Astrocyte (in vitro differentiated cells and primary cell): ENCODE measurements around the gene GPR6. TPM values are rescaled to one million over a fixed set of nuclear protein-coding genes. Genes with fewer than 3 reads are reported as not detected.

ENCODE experiments used
- DNase-seq: peaks from one replicate; pipeline ENCODE4 v3.0.0-alpha.2; 2010; ENCODE audit warnings: low read depth
- FAIRE-seq: peaks from 2 replicates; lab custom pipeline; 2011; peaks lifted over from hg19 to GRCh38; lab: Jason Lieb, UNC
- H2AFZ ChIP-seq: 2 replicates; pipeline ENCODE4 v1.6.0; 2012; ENCODE audit warnings: low read depth, low read length, inconsistent platforms
- H3K27ac ChIP-seq: 2 replicates; pipeline ENCODE4 v1.5.1; 2011; ENCODE audit warnings: low read depth, low read length, inconsistent platforms
- H3K27me3 ChIP-seq: 2 replicates; pipeline ENCODE4 v1.6.0; 2011; ENCODE audit warnings: low read length, inconsistent platforms; ENCODE audit not compliant: insufficient read depth
- H3K36me3 ChIP-seq: 2 replicates; pipeline ENCODE4 v1.5.1; 2011; ENCODE audit warnings: low read length, inconsistent platforms; ENCODE audit not compliant: insufficient read depth
- H3K4me1 ChIP-seq: 2 replicates; pipeline ENCODE4 v1.5.1; 2011; ENCODE audit warnings: low read length, inconsistent platforms; ENCODE audit not compliant: insufficient read depth
- H3K4me2 ChIP-seq: 2 replicates; pipeline ENCODE4 v1.6.0; 2012; ENCODE audit warnings: low read length, inconsistent platforms
- H3K4me3 ChIP-seq: 2 replicates; pipeline ENCODE4 v1.5.1; 2011; ENCODE audit warnings: low read depth, mild to moderate bottlenecking, low read length, inconsistent platforms; ENCODE audit not compliant: insufficient read depth
- H3K79me2 ChIP-seq: 2 replicates; pipeline ENCODE4 v1.6.0; 2012; ENCODE audit warnings: mild to moderate bottlenecking, low read length, inconsistent platforms; ENCODE audit not compliant: insufficient read depth
- H3K9ac ChIP-seq: 2 replicates; pipeline ENCODE4 v1.6.0; 2012; ENCODE audit warnings: mild to moderate bottlenecking, low read length, inconsistent platforms
- H3K9me3 ChIP-seq: 2 replicates; pipeline ENCODE4 v1.5.1; 2012; ENCODE audit warnings: low read depth, mild to moderate bottlenecking, low read length, inconsistent platforms; ENCODE audit not compliant: insufficient read depth
- H4K20me1 ChIP-seq: 2 replicates; pipeline ENCODE4 v1.6.0; 2012; ENCODE audit warnings: low read length, inconsistent platforms; ENCODE audit not compliant: insufficient read depth
- H3K27ac Mint-ChIP-seq: one replicate; pipeline ENCODE4 v1.8.0; 2021; ENCODE audit warnings: mild to moderate bottlenecking, mixed read lengths; ENCODE audit not compliant: unreplicated experiment
- H3K27me3 Mint-ChIP-seq: one replicate; pipeline ENCODE4 v1.8.0; 2021; ENCODE audit warnings: low read depth, mixed read lengths; ENCODE audit not compliant: unreplicated experiment
- H3K36me3 Mint-ChIP-seq: one replicate; pipeline ENCODE4 v1.8.0; 2021; ENCODE audit warnings: low read depth, mixed read lengths; ENCODE audit not compliant: unreplicated experiment
- H3K4me1 Mint-ChIP-seq: one replicate; pipeline ENCODE4 v1.8.0; 2021; ENCODE audit warnings: low read depth, mixed read lengths; ENCODE audit not compliant: unreplicated experiment
- H3K4me3 Mint-ChIP-seq: one replicate; pipeline ENCODE4 v1.8.0; 2021; ENCODE audit warnings: mild to moderate bottlenecking, moderate library complexity, mixed read lengths; ENCODE audit not compliant: unreplicated experiment
- H3K9me3 Mint-ChIP-seq: one replicate; pipeline ENCODE4 v1.8.0; 2021; ENCODE audit warnings: mild to moderate bottlenecking, mixed read lengths; ENCODE audit not compliant: unreplicated experiment
- CTCF ChIP-seq: IDR thresholded peaks from 2 replicates; pipeline ENCODE4 v1.5.1; 2011; ENCODE audit warnings: low read depth, mild to moderate bottlenecking, inconsistent platforms, low read length, moderate library complexity; ENCODE audit not compliant: insufficient read depth
- EZH2 ChIP-seq: IDR thresholded peaks from 2 replicates; pipeline ENCODE4 v1.6.1; 2012; ENCODE audit warnings: mild to moderate bottlenecking, low read length, inconsistent platforms; ENCODE audit not compliant: insufficient read depth
- total RNA-seq: library from RNA; stranded (reverse); gene quantifications from 2 replicates; pipeline ENCODE4 v1.2.1, GENCODE V29; 2021

Gene GPR6
- total RNA-seq, 1 donor from 2014 or later: not detected

GRCh38 chr6:109946979-109947378 is 31.1 kb upstream of the GPR6 start:
- Histone ChIP-seq H3K9me3 (no peaks in the 10 kb centered on the region), H4K20me1 (no peaks in the 10 kb centered on the region), H3K27me3 (no peaks in the 10 kb centered on the region), H3K4me1 (no peaks in the 10 kb centered on the region), H3K9ac (no peak overlapping the region), H3K79me2 (no peaks in the 10 kb centered on the region), H3K27ac (no peak overlapping the region), H3K4me2 (no peak overlapping the region), H3K4me3 (no peak overlapping the region), H2AFZ (no peak overlapping the region), H3K36me3 (no peaks in the 10 kb centered on the region)
- no peak overlapping the region for H3K4me3 Mint-ChIP-seq
- FAIRE-seq: no peak
- no peaks in the 10 kb centered on the region for H3K36me3 Mint-ChIP-seq
- H3K9me3 Mint-ChIP-seq: peaks cover 2% of the 10 kb centered on the region
- DNase-seq: no peak
- TF ChIP-seq EZH2 (no peak), CTCF (no peak)
- H3K4me1 Mint-ChIP-seq: no peaks in the 10 kb centered on the region
- H3K27ac Mint-ChIP-seq: no peak overlapping the region
- peaks cover 24% of the 10 kb centered on the region for H3K27me3 Mint-ChIP-seq

GRCh38 chr6:109949281-109950065 is 28.6 kb upstream of the GPR6 start:
- Histone ChIP-seq H3K27ac (no peak overlapping the region), H3K27me3 (no peaks in the 10 kb centered on the region), H3K79me2 (no peaks in the 10 kb centered on the region), H3K4me3 (no peak overlapping the region), H2AFZ (no peak overlapping the region), H4K20me1 (no peaks in the 10 kb centered on the region), H3K4me1 (no peaks in the 10 kb centered on the region), H3K36me3 (no peaks in the 10 kb centered on the region), H3K4me2 (no peak overlapping the region), H3K9me3 (no peaks in the 10 kb centered on the region), H3K9ac (no peak overlapping the region)
- Mint-ChIP-seq H3K27ac (no peak overlapping the region), H3K4me1 (no peaks in the 10 kb centered on the region), H3K4me3 (no peak overlapping the region), H3K27me3 (peaks cover 13% of the 10 kb centered on the region), H3K9me3 (peaks cover 2% of the 10 kb centered on the region), H3K36me3 (no peaks in the 10 kb centered on the region)
- FAIRE-seq (no peak), DNase-seq (no peak)
- TF ChIP-seq CTCF (no peak), EZH2 (no peak)

- TF ChIP-seq EZH2: no peak
- no peak for TF ChIP-seq CTCF
- H3K27me3 Mint-ChIP-seq: peaks cover 17% of the 10 kb centered on the region
- no peak overlapping the region for H3K9ac ChIP-seq
- no peaks in the 10 kb centered on the region for H3K4me1 Mint-ChIP-seq
- no peaks in the 10 kb centered on the region for H3K9me3 ChIP-seq
- H3K4me1 ChIP-seq: no peaks in the 10 kb centered on the region
- no peak overlapping the region for H3K4me3 ChIP-seq
- H3K27me3 ChIP-seq: peaks cover 6% of the 10 kb centered on the region
- H3K79me2 ChIP-seq: no peaks in the 10 kb centered on the region
- FAIRE-seq (no peak), DNase-seq (no peak)
- H4K20me1 ChIP-seq: no peaks in the 10 kb centered on the region
- H3K4me3 Mint-ChIP-seq: no peak overlapping the region
- no peaks in the 10 kb centered on the region for H3K36me3 Mint-ChIP-seq
- no peak overlapping the region for H3K27ac Mint-ChIP-seq
- H2AFZ ChIP-seq: no peak overlapping the region
- no peak overlapping the region for H3K27ac ChIP-seq
- no peaks in the 10 kb centered on the region for H3K36me3 ChIP-seq
- H3K4me2 ChIP-seq: no peak overlapping the region
- H3K9me3 Mint-ChIP-seq: no peaks in the 10 kb centered on the region
These were observed 22.6 kb upstream of the GPR6 start for GRCh38 chr6:109955491-109955890.
